ENCODE data around the gene CDC14B.

Gene CDC14B

DNA sequence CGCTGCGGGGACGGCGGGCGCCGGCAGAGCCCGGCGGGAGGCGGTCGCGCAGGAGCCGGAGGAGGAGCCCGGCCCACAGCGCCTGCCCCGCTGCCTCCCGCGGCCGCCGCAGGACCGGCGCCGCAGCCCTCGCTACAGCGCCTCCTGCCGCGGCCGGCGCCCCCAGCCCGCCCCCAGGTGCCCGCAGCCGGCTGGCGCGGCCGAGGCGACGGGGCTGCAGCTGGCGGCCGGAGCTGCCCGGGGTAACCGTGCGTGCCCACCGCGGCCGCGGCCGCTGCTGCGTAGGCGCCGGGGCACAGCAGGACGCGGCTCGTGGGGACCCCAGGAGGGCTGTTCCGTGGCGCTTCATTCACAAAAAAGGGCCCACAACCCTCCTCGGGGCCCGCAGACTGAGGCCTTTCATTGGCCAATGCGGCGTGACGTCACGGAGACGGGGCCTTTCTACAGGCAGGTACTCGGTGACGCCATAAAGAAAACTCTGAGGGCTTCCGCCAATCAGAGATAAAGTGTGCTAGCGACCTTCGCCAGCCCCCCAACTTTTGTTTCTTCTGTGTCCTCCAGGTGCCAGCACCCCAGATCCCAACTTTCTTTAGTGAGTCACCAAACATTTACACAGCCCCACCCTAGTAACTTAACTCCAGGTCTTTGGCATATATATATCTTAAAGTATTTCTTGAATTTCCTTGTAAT lies at the start of gene CDC14B:
Gene CDC14B, minus strand, starts transcription at position 353 of the 690 bp plus-strand sequence. CDS start 465 bp downstream, outside the sequence.
- DNase-seq (ENCODE audit: low spot score): peak; percentile 86
- TF ChIP-seq, protein P1, sequence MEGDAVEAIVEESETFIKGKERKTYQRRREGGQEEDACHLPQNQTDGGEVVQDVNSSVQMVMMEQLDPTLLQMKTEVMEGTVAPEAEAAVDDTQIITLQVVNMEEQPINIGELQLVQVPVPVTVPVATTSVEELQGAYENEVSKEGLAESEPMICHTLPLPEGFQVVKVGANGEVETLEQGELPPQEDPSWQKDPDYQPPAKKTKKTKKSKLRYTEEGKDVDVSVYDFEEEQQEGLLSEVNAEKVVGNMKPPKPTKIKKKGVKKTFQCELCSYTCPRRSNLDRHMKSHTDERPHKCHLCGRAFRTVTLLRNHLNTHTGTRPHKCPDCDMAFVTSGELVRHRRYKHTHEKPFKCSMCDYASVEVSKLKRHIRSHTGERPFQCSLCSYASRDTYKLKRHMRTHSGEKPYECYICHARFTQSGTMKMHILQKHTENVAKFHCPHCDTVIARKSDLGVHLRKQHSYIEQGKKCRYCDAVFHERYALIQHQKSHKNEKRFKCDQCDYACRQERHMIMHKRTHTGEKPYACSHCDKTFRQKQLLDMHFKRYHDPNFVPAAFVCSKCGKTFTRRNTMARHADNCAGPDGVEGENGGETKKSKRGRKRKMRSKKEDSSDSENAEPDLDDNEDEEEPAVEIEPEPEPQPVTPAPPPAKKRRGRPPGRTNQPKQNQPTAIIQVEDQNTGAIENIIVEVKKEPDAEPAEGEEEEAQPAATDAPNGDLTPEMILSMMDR (IDR thresholded peaks at IDR 0.05; ENCODE audit: extremely low read depth, missing control alignments): peak; percentile 9

DNA sequence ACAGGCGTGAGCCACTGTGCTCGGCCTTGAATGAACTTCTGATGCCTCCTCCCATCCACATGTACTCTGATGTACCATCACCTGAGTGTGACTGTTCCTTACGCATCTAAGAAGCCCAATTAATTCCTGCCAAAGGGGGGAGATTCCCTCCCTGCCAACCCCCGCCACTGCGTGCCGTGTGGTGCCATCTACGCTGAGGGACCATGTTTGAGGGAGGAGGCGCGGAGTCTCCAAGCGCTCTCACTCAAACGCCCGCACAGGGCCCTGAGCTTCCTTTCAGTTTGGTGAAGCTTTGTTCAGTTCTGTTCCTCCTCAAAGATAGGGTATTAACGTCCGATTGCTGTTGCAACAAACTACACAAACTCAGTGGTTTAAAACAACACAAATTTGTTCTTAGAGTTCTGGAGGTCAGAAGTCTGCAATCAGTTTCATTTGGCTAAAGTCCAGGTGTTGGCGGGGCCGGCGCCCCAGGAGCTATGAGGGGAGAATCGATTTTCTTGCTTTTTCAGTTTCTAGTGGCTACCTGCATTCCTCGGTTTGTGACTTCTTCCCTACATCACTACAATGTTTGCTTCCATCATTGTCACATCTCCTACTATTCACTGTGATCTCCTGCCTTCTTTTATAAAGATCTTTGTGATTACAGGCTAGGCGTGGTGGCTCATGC lies 49.4 kb upstream of the CDC14B start:
- DNase-seq (ENCODE audit: low spot score): no peak

DNA sequence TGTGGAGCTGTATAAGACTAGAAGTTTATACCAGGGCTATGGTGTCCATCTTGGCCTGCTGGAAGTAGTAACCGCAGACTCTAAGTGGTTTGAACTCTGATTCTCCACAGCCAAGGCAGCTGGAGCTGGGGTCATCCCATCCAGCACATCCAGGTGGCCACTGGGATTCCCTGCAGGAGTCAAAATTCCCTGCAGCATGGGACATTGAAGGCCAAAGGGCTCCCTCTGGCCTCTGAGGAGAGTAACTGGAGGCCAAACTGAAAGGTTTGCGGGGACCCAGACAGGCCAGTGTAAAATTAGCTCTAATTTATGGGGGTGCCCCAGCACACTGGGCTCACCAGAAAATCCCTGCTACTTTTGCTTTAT lies 47.7 kb upstream of the CDC14B start:
- TF ChIP-seq, protein P1 (IDR thresholded peaks at IDR 0.05; ENCODE audit: extremely low read depth, missing control alignments): no peak
- DNase-seq (ENCODE audit: low spot score): no peak

More for the DNA sequence above, 49.4 kb upstream of the CDC14B start:
- TF ChIP-seq, protein P1 (IDR thresholded peaks at IDR 0.05; ENCODE audit: extremely low read depth, missing control alignments): no peak

DNA sequence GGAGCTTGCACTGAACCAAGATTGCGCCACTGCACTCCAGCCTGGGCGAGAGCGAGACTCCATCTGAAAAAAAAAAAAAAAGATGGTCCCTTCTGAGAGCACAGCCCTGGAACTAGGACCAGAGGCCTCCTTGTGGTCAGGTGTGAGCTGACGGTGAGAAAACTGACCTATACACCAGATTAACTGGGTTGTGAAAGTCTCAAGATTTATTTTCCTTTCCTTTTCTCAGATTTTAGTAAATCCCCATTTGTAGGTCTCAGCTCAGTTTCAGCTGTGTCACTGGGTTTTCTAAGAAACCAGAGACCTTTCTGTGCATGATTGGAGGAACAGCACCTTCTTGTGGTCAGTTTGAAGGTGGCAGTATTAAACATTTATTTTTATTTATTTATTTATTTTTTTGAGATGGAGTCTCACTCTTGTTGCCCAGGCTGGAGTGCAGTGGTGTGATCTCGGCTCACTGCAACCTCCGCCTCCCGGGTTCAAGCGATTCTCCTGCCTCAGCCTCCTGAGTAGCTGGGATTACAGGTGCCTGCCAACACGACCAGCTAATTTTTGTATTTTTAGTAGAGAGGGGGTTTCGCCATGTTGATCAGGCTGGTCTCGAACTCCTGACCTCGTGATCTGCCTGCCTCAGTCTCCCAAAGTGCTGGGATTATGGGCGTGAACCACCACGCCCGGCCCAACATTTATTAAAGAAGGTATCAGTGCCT lies 47.2 kb upstream of the CDC14B start:
- DNase-seq (ENCODE audit: low spot score): peak; percentile 77

DNA sequence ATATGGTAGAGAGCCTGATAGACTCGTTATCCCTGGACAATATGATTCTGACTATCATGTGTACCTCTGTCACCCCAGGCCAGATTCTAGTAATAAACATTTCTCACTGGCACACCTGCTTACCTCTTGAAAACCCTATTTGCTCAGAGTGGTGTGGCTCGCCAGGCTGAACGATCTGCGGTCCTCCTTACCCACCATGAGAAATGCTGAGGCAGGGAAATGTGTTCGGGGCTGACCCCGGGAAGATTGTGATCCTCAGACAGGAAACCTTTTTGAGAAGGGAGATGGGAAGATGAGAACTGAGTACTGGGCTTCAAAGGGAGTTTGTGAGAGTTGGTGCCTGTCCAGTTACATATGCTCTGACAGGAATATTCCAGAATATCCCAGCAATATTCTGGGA lies 46.1 kb upstream of the CDC14B start:
- TF ChIP-seq, protein P1 (IDR thresholded peaks at IDR 0.05; ENCODE audit: extremely low read depth, missing control alignments): no peak
- no peak for DNase-seq (ENCODE audit: low spot score)

More for the DNA sequence above, 47.2 kb upstream of the CDC14B start:
- TF ChIP-seq, protein P1 (IDR thresholded peaks at IDR 0.05; ENCODE audit: extremely low read depth, missing control alignments): peak; percentile 9

DNA sequence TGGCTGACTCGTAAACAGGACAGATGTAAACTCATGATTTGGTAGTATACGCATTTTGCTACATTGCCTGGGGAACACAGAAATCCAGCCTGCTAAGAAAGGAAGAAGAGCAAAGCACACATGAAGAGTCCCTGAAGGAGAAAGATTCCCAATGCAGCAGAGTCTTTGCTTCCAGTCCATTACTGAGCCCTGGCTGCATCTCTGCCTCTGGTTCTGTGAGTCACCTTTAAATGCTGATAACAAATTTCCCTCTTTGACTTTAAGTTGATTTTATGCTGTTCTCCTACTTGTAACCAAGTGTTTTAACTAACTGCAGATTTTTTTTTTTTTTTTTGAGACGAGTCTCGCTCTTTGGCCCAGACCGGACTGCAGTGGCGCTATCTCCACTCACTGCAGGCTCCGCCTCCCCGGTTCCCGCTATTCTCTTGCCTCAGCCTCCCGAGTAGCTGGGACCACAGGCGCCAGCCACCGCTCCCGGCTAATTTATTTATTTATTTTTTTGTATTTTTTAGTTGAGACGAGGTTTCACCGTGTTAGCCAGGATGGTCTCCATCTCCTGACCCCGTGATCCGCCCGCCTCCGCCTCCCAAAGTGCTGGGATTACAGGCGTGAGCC lies 44.0 kb upstream of the CDC14B start:
- no peak for DNase-seq (ENCODE audit: low spot score)
- TF ChIP-seq, protein P1 (IDR thresholded peaks at IDR 0.05; ENCODE audit: extremely low read depth, missing control alignments): no peak
